Measurements from ENCODE around the gene CPNE9. TPM values are rescaled to one million over a fixed set of nuclear protein-coding genes. Genes with fewer than 3 reads are reported as not detected.

Gene CPNE9
- total and polyA plus RNA-seq, 2 experiments from 2014 or later: 7.0 to 8.8 TPM

- DNase-seq (ENCODE audit: low spot score) (no peak), ATAC-seq (no peak)
- Histone ChIP-seq H3F3A (replicated peaks; ENCODE audit: low read depth) (no peaks in the 10 kb centered on the region), H3K79me2 (replicated peaks; ENCODE audit: insufficient read depth) (no peaks in the 10 kb centered on the region), H3K4me3 (no peak overlapping the region), H3K9me2 (ENCODE audit: insufficient read depth) (no peaks in the 10 kb centered on the region), H4K20me1 (replicated peaks; ENCODE audit: insufficient read depth) (no peaks in the 10 kb centered on the region; the same call in 1 of the 2 replicates), H3K27me3 (ENCODE audit: insufficient read depth) (no peaks in the 10 kb centered on the region), H3K36me3 (ENCODE audit: insufficient read depth) (peaks cover 11% of the 10 kb centered on the region), H3K4me1 (ENCODE audit: insufficient read depth) (no peaks in the 10 kb centered on the region), H3K4me2 (no peak overlapping the region), H3K27ac (ENCODE audit: low read depth) (no peak overlapping the region), H2AFZ (no peak overlapping the region)
- Mint-ChIP-seq H3K27me3 (ENCODE audit: insufficient read depth, low read depth, poor library complexity) (peaks cover 1% of the 10 kb centered on the region), H3K9me3 (no peaks in the 10 kb centered on the region; the same call in 2 of the 3 replicates), H3K4me3 (no peak overlapping the region), H3K27ac (no peak overlapping the region), H3K36me3 (ENCODE audit: low read depth) (peaks cover 53% of the 10 kb centered on the region), H3K4me1 (no peaks in the 10 kb centered on the region; the same call in 2 of the 3 replicates)
- no peak for TF ChIP-seq JUNB (IDR thresholded peaks at IDR 0.05; ENCODE audit: unreplicated experiment)
- no peak for TF ChIP-seq CREB1 (CRISPR knock-in tag; IDR thresholded peaks at IDR 0.05; ENCODE audit: low read depth)
- no peak for TF ChIP-seq ZNF462 (CRISPR knock-in tag; IDR thresholded peaks at IDR 0.05)
- no peak for TF ChIP-seq NANOG (IDR thresholded peaks at IDR 0.05; ENCODE audit: borderline replicate concordance)
- no peak for TF ChIP-seq REST (IDR thresholded peaks at IDR 0.05; ENCODE audit: unreplicated experiment)
- TF ChIP-seq POLR2AphosphoS5 (IDR thresholded peaks at IDR 0.05; ENCODE audit: low read depth): no peak
- no peak for TF ChIP-seq EZH2 (IDR thresholded peaks at IDR 0.05; ENCODE audit: low read depth, unreplicated experiment)
- no peak for TF ChIP-seq ZNF114 (CRISPR knock-in tag; IDR thresholded peaks at IDR 0.05)
- TF ChIP-seq, protein P1, sequence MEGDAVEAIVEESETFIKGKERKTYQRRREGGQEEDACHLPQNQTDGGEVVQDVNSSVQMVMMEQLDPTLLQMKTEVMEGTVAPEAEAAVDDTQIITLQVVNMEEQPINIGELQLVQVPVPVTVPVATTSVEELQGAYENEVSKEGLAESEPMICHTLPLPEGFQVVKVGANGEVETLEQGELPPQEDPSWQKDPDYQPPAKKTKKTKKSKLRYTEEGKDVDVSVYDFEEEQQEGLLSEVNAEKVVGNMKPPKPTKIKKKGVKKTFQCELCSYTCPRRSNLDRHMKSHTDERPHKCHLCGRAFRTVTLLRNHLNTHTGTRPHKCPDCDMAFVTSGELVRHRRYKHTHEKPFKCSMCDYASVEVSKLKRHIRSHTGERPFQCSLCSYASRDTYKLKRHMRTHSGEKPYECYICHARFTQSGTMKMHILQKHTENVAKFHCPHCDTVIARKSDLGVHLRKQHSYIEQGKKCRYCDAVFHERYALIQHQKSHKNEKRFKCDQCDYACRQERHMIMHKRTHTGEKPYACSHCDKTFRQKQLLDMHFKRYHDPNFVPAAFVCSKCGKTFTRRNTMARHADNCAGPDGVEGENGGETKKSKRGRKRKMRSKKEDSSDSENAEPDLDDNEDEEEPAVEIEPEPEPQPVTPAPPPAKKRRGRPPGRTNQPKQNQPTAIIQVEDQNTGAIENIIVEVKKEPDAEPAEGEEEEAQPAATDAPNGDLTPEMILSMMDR (conservative IDR thresholded peaks at IDR 0.05; ENCODE audit: low read depth in 2 of 2): no peak
- TF ChIP-seq, protein P2, sequence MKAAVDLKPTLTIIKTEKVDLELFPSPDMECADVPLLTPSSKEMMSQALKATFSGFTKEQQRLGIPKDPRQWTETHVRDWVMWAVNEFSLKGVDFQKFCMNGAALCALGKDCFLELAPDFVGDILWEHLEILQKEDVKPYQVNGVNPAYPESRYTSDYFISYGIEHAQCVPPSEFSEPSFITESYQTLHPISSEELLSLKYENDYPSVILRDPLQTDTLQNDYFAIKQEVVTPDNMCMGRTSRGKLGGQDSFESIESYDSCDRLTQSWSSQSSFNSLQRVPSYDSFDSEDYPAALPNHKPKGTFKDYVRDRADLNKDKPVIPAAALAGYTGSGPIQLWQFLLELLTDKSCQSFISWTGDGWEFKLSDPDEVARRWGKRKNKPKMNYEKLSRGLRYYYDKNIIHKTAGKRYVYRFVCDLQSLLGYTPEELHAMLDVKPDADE (IDR thresholded peaks at IDR 0.05): no peak
- no peak for TF ChIP-seq EZH2phosphoT487 (IDR thresholded peaks at IDR 0.05; ENCODE audit: unreplicated experiment)
- no peak for TF ChIP-seq ZNF331 (CRISPR knock-in tag; IDR thresholded peaks at IDR 0.05; ENCODE audit: low read depth)
- TF ChIP-seq STAT1 (IDR thresholded peaks at IDR 0.05; ENCODE audit: unreplicated experiment): no peak
These were observed 18.2 kb upstream of the CPNE9 start for GRCh38 chr3:9685216-9686049.
